ENCODE measurements around the gene ATXN7L1.
A peak's percentile ranks its signal among the peaks of the same experiment; 100 is the strongest.

GRCh38 chr7:105656922-105657521 lies 219.4 kb downstream of the ATXN7L1 start:
- TF ChIP-seq CTCF (conservative IDR thresholded peaks at IDR 0.05; ENCODE audit: low read length) (peak; percentile 92), EZH2phosphoT487 (IDR thresholded peaks at IDR 0.05; ENCODE audit: borderline replicate concordance, low read depth, low read length) (no peak)

All from OCI-LY7 (cell line).